Immature natural killer cell (primary cell): ENCODE data around the gene ITGA1. TPM values are rescaled to one million over a fixed set of nuclear protein-coding genes. Genes with fewer than 3 reads are reported as not detected.

Source experiments
- DNase-seq, 3 donors: peaks; one replicate each; pipeline ENCODE4 v3.0.0; 2022; ENCODE audit warnings: mixed read lengths in 1 of 3
- H3K27ac Mint-ChIP-seq, 6 donors: one replicate each; pipeline ENCODE4 v1.8.0; 2020; ENCODE audit warnings: mixed read lengths in 6 of 6, mild to moderate bottlenecking in 5 of 6, inconsistent platforms in 4 of 6, moderate library complexity in 3 of 6
- H3K27me3 Mint-ChIP-seq, 3 donors: one replicate each; pipeline ENCODE4 v1.8.0; 2020 to 2021; ENCODE audit warnings: low read depth in 3 of 3, mild to moderate bottlenecking in 3 of 3, mixed read lengths in 3 of 3, moderate library complexity in 3 of 3, inconsistent platforms in 1 of 3
- H3K36me3 Mint-ChIP-seq, 3 donors: one replicate each; pipeline ENCODE4 v1.8.0; 2020; ENCODE audit warnings: mixed read lengths in 3 of 3, inconsistent platforms in 2 of 3, mild to moderate bottlenecking in 2 of 3
- H3K4me1 Mint-ChIP-seq, 2 donors: one replicate each; pipeline ENCODE4 v1.8.0; 2020; ENCODE audit warnings: inconsistent platforms in 2 of 2, mild to moderate bottlenecking in 2 of 2, mixed read lengths in 2 of 2, moderate library complexity in 1 of 2
- H3K4me3 Mint-ChIP-seq, 5 donors: one replicate each; pipeline ENCODE4 v1.8.0; 2020; ENCODE audit warnings: mild to moderate bottlenecking in 5 of 5, mixed read lengths in 5 of 5, inconsistent platforms in 3 of 5, moderate library complexity in 3 of 5
- H3K9me3 Mint-ChIP-seq, 6 donors: one replicate each; pipeline ENCODE4 v1.8.0; 2020; ENCODE audit warnings: mild to moderate bottlenecking in 6 of 6, mixed read lengths in 6 of 6, inconsistent platforms in 4 of 6, moderate library complexity in 3 of 6
- polyA plus RNA-seq, 3 donors: library from polyadenylated mRNA; unstranded; fragments of 300-500 nt; fragmentation: Illumina TruSeq; gene quantifications; one replicate each; pipeline ENCODE4 v1.2.3, GENCODE V29; 2021

ITGA1 gene
- polyA plus RNA-seq, 3 donors from 2014 or later, result 7.3 TPM; not detected in 2

DNA sequence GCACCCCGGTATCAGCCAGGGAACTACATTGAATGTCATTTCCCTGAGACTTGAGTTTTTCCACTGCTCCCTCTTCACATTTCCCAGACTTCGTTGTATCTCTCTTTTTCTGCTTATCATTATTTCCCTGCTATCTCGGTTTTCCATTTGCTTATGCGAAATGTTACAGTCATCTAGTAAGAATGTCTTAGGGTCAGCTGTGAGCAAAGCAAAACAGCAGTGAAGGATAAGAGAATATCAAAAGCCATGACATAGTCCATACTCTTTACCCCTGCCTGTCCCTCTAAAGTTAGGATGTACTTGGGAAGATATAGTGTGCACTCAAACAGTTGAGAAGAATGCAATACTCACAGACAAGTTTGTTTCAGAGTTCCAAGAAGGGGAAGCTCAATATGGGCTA is 88.7 kb downstream of the ITGA1 start:
- Mint-ChIP-seq H3K4me3 (no peak overlapping the region), H3K27me3 (peaks cover 1 to 16% (median 6%) of the 10 kb centered on the region in 3 donors), H3K4me1 (no peaks in the 10 kb centered on the region), H3K36me3 (no peaks in the 10 kb centered on the region), H3K27ac (no peak overlapping the region), H3K9me3 (peaks cover 0 to 13% (median 0%) of the 10 kb centered on the region in 6 donors)
- no peak for DNase-seq

GRCh38 chr5:52878656-52879055 is 90.9 kb downstream of the ITGA1 start:
- no peaks in the 10 kb centered on the region for H3K4me1 Mint-ChIP-seq

GRCh38 chr5:52880541-52880940 is 92.8 kb downstream of the ITGA1 start:
- Mint-ChIP-seq H3K9me3 (peaks cover 0 to 9% (median 0%) of the 10 kb centered on the region in 6 donors), H3K27me3 (peaks cover 0 to 13% (median 6%) of the 10 kb centered on the region in 3 donors), H3K4me1 (no peaks in the 10 kb centered on the region), H3K4me3 (no peak overlapping the region), H3K27ac (no peak overlapping the region), H3K36me3 (no peaks in the 10 kb centered on the region)
- no peak for DNase-seq

More at GRCh38 chr5:52878656-52879055, 90.9 kb downstream of the ITGA1 start:
- H3K9me3 Mint-ChIP-seq, result peaks cover 0 to 13% (median 0%) of the 10 kb centered on the region in 6 donors
- no peak overlapping the region for H3K4me3 Mint-ChIP-seq
- no peaks in the 10 kb centered on the region for H3K36me3 Mint-ChIP-seq
- H3K27ac Mint-ChIP-seq, result no peak overlapping the region
- DNase-seq, result no peak
- peaks cover 0 to 18% (median 6%) of the 10 kb centered on the region in 3 donors for H3K27me3 Mint-ChIP-seq

GRCh38 chr5:52881468-52881867 is 93.8 kb downstream of the ITGA1 start:
- Mint-ChIP-seq H3K4me3 (no peak overlapping the region), H3K27ac (no peak overlapping the region), H3K9me3 (peaks cover 0 to 7% (median 0%) of the 10 kb centered on the region in 6 donors), H3K27me3 (peaks cover 0 to 7% (median 6%) of the 10 kb centered on the region in 3 donors), H3K36me3 (no peaks in the 10 kb centered on the region), H3K4me1 (no peaks in the 10 kb centered on the region)
- no peak for DNase-seq

- H3K4me1 Mint-ChIP-seq, result no peaks in the 10 kb centered on the region
- no peaks in the 10 kb centered on the region for H3K9me3 Mint-ChIP-seq
- no peak for DNase-seq
- no peak overlapping the region for H3K27ac Mint-ChIP-seq
- H3K4me3 Mint-ChIP-seq, result no peak overlapping the region
- H3K27me3 Mint-ChIP-seq, result peaks cover 5 to 11% (median 6%) of the 10 kb centered on the region in 3 donors
- H3K36me3 Mint-ChIP-seq, result peaks cover 0 to 7% (median 0%) of the 10 kb centered on the region in 3 donors
Measured at GRCh38 chr5:52883110-52883509, 95.4 kb downstream of the ITGA1 start.

- Mint-ChIP-seq H3K4me1 (no peaks in the 10 kb centered on the region), H3K9me3 (no peaks in the 10 kb centered on the region), H3K36me3 (peaks cover 0 to 10% (median 0%) of the 10 kb centered on the region in 3 donors), H3K4me3 (no peak overlapping the region), H3K27ac (no peak overlapping the region), H3K27me3 (peaks cover 3 to 15% (median 5%) of the 10 kb centered on the region in 3 donors)
- no peak for DNase-seq
Measured at GRCh38 chr5:52884453-52884852, 96.7 kb downstream of the ITGA1 start.

- Mint-ChIP-seq H3K27ac (no peak overlapping the region), H3K4me3 (no peak overlapping the region), H3K9me3 (no peaks in the 10 kb centered on the region), H3K36me3 (peaks cover 0 to 11% (median 0%) of the 10 kb centered on the region in 3 donors), H3K4me1 (no peaks in the 10 kb centered on the region), H3K27me3 (peaks cover 3 to 15% (median 5%) of the 10 kb centered on the region in 3 donors)
- DNase-seq, result no peak
Measured at GRCh38 chr5:52885614-52886013, 97.9 kb downstream of the ITGA1 start.

GRCh38 chr5:52886206-52886605 is 98.5 kb downstream of the ITGA1 start:
- H3K4me1 Mint-ChIP-seq, result no peaks in the 10 kb centered on the region
- no peak for DNase-seq
- no peak overlapping the region for H3K4me3 Mint-ChIP-seq
- H3K27ac Mint-ChIP-seq, result no peak overlapping the region
- H3K36me3 Mint-ChIP-seq, result peaks cover 0 to 15% (median 0%) of the 10 kb centered on the region in 3 donors
- H3K27me3 Mint-ChIP-seq, result peaks cover 5 to 16% (median 6%) of the 10 kb centered on the region in 3 donors
- no peaks in the 10 kb centered on the region for H3K9me3 Mint-ChIP-seq

DNA sequence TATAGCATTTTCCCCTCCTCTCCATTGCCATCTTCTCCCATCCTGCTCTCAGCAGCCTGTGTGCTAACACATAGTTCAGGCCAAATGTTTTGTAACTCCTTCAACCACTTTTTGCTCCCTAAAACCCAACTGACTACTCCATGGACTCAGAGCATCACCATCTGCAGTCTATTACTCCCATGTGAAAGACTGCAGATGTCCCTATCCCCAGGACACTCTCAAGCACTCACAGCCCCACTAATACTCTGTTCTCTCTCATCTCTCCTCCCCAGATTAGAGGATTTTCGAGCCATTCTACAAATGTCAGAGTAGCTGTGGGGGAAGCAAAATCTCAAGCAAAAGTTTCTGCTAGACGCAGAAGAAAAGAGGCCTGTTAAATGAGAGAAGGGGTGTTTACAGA is 99.3 kb downstream of the ITGA1 start:
- H3K36me3 Mint-ChIP-seq, result peaks cover 0 to 18% (median 0%) of the 10 kb centered on the region in 3 donors
- no peaks in the 10 kb centered on the region for H3K4me1 Mint-ChIP-seq
- peaks cover 0 to 2% (median 0%) of the 10 kb centered on the region in 6 donors for H3K9me3 Mint-ChIP-seq
- no peak overlapping the region for H3K4me3 Mint-ChIP-seq
- no peak for DNase-seq
- H3K27me3 Mint-ChIP-seq, result peaks cover 5 to 14% (median 5%) of the 10 kb centered on the region in 3 donors
- H3K27ac Mint-ChIP-seq, result no peak overlapping the region

DNA sequence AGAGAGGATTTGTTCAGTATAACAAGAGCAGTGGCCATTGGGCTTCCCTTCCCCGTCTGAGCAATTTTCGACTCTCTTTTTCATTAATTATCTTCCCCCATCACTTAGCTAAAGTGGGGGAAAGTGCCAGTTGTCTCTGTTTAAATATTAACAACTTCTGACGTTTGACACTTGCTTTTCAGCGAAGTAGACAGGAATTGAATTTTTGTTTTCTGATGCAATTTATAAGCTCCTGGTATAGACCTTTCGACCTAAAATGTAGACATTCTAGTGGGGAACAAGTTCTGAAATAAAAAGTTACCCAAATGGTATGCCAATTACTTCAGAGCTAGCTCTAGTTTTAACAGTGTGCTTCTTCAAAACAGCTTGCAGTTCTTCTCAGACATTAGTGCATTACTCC is 100.6 kb downstream of the ITGA1 start:
- no peak for DNase-seq
- H3K9me3 Mint-ChIP-seq, result peaks cover 0 to 2% (median 0%) of the 10 kb centered on the region in 6 donors
- no peak overlapping the region for H3K27ac Mint-ChIP-seq
- no peaks in the 10 kb centered on the region for H3K4me1 Mint-ChIP-seq
- peaks cover 5 to 12% (median 8%) of the 10 kb centered on the region in 3 donors for H3K27me3 Mint-ChIP-seq
- H3K36me3 Mint-ChIP-seq, result peaks cover 0 to 19% (median 0%) of the 10 kb centered on the region in 3 donors
- H3K4me3 Mint-ChIP-seq, result no peak overlapping the region

GRCh38 chr5:52892242-52892878 is 104.6 kb downstream of the ITGA1 start:
- Mint-ChIP-seq H3K27me3 (peaks cover 3 to 10% (median 8%) of the 10 kb centered on the region in 3 donors), H3K4me1 (no peaks in the 10 kb centered on the region), H3K4me3 (no peak overlapping the region), H3K27ac (no peak overlapping the region), H3K36me3 (peaks cover 0 to 19% (median 0%) of the 10 kb centered on the region in 3 donors), H3K9me3 (peaks cover 0 to 2% (median 0%) of the 10 kb centered on the region in 6 donors)
- DNase-seq, result no peak

- Mint-ChIP-seq H3K27ac (no peak overlapping the region), H3K4me3 (no peak overlapping the region), H3K36me3 (peaks cover 0 to 12% (median 0%) of the 10 kb centered on the region in 3 donors), H3K9me3 (peaks cover 0 to 2% (median 0%) of the 10 kb centered on the region in 6 donors), H3K27me3 (peaks cover 0 to 6% (median 6%) of the 10 kb centered on the region in 3 donors), H3K4me1 (no peaks in the 10 kb centered on the region)
- no peak for DNase-seq
Measured at GRCh38 chr5:52893105-52893504, 105.4 kb downstream of the ITGA1 start.

DNA sequence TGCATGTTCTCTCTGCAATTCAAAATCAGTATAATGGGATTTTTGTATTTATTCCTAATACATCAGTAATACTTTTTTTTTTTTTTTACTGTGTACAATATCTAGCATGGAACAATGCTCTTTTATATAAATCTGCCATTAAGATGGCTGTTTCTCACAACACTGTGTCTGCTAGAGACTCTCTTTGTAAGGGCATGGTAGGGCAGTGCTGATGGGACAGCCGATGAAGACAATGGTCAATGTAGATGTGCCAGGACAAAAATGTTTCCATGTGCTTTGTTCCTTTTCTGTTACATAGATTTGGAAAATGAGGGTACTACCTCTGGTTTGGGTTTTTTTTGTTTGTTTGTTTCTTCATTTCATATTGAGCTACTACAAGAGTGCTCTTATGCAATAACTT is 106.1 kb downstream of the ITGA1 start:
- H3K27ac Mint-ChIP-seq, result no peak overlapping the region
- H3K27me3 Mint-ChIP-seq, result peaks cover 2 to 6% (median 4%) of the 10 kb centered on the region in 3 donors
- peaks cover 0 to 9% (median 0%) of the 10 kb centered on the region in 3 donors for H3K36me3 Mint-ChIP-seq
- H3K4me3 Mint-ChIP-seq, result no peak overlapping the region
- no peaks in the 10 kb centered on the region for H3K4me1 Mint-ChIP-seq
- H3K9me3 Mint-ChIP-seq, result peaks cover 0 to 2% (median 0%) of the 10 kb centered on the region in 6 donors
- DNase-seq, result no peak

DNA sequence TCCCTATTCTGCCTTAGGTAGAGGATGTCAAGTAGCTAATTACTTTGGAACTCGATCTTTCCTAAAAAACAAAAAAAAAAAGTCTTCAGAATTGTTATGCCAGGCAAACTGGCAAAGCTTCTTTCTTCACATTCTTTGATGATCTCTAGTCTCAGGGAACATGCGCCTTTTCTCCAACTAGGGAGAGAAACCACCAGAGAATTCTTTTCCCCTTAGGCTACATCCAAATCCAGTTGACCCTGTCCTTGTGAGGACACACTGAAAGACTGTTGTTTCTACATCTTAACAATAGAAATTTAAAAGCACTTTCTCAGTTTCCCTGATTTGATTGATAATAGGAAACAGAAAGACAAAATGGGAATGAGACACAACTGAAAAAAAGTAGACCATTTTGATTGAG is 106.7 kb downstream of the ITGA1 start:
- DNase-seq, result no peak
- H3K4me1 Mint-ChIP-seq, result no peaks in the 10 kb centered on the region
- H3K27me3 Mint-ChIP-seq, result peaks cover 2 to 6% (median 4%) of the 10 kb centered on the region in 3 donors
- peaks cover 0 to 9% (median 0%) of the 10 kb centered on the region in 3 donors for H3K36me3 Mint-ChIP-seq
- H3K27ac Mint-ChIP-seq, result no peak overlapping the region
- no peak overlapping the region for H3K4me3 Mint-ChIP-seq
- H3K9me3 Mint-ChIP-seq, result peaks cover 0 to 2% (median 0%) of the 10 kb centered on the region in 6 donors
